ENCODE results near the gene FAM240A. TPM values are rescaled to one million over a fixed set of nuclear protein-coding genes. Genes with fewer than 3 reads are reported as not detected.

The FAM240A gene
- total RNA-seq, 1 donor from 2014 or later: not detected

DNA sequence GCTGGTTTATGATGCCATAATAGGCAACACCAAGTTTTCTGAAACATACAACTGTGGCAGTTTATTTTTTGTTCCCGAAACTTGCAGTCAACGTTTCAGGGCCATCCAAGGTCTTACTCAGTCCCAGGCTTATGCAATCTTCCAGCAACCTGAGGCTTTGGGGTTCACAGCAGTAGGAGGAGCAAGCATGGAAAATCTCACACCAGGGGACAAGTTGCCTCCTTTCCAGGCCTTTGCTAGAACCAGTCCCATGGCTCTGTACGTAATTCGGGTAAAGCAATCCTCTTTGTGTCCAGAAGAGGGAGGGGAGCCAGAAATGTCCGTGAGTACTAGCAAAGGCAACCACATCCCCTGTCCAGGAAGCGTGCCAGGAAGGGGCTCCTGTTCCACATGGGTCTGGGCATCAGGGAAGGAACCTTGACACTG, 4.7 kb upstream of the FAM240A start:
- H3K4me3 ChIP-seq: no peak overlapping the region
- no peaks in the 10 kb centered on the region for H3K9me3 ChIP-seq (ENCODE audit: low read depth)
- no peaks in the 10 kb centered on the region for H3K79me2 ChIP-seq (ENCODE audit: low read depth)
- H3K4me1 ChIP-seq: no peaks in the 10 kb centered on the region
- H3K9ac ChIP-seq: no peak overlapping the region
- H4K20me1 ChIP-seq (ENCODE audit: low read depth): no peaks in the 10 kb centered on the region
- no peak overlapping the region for H3K4me3 Mint-ChIP-seq
- no peaks in the 10 kb centered on the region for H3K27me3 ChIP-seq
- H3K27me3 Mint-ChIP-seq (ENCODE audit: insufficient read depth, low read depth): peaks cover 4% of the 10 kb centered on the region
- H2AFZ ChIP-seq (replicated peaks): peak overlapping the region; percentile 72
- H3K4me1 Mint-ChIP-seq: peaks cover 15% of the 10 kb centered on the region
- DNase-seq (ENCODE audit: low spot score): peak; percentile 64
- H3F3A ChIP-seq (ENCODE audit: low read depth): no peaks in the 10 kb centered on the region
- no peak overlapping the region for H3K4me2 ChIP-seq
- no peaks in the 10 kb centered on the region for H3K9me3 Mint-ChIP-seq
- H3K36me3 Mint-ChIP-seq: no peaks in the 10 kb centered on the region
- H3K36me3 ChIP-seq: no peaks in the 10 kb centered on the region
- TF ChIP-seq EZH2phosphoT487 (IDR thresholded peaks at IDR 0.05): no peak
- TF ChIP-seq, protein P1, sequence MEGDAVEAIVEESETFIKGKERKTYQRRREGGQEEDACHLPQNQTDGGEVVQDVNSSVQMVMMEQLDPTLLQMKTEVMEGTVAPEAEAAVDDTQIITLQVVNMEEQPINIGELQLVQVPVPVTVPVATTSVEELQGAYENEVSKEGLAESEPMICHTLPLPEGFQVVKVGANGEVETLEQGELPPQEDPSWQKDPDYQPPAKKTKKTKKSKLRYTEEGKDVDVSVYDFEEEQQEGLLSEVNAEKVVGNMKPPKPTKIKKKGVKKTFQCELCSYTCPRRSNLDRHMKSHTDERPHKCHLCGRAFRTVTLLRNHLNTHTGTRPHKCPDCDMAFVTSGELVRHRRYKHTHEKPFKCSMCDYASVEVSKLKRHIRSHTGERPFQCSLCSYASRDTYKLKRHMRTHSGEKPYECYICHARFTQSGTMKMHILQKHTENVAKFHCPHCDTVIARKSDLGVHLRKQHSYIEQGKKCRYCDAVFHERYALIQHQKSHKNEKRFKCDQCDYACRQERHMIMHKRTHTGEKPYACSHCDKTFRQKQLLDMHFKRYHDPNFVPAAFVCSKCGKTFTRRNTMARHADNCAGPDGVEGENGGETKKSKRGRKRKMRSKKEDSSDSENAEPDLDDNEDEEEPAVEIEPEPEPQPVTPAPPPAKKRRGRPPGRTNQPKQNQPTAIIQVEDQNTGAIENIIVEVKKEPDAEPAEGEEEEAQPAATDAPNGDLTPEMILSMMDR (IDR thresholded peaks at IDR 0.05): peak; percentile 45
- H3K27ac ChIP-seq: no peak overlapping the region
- no peak overlapping the region for H3K27ac Mint-ChIP-seq

- no peaks in the 10 kb centered on the region for H3K9me3 Mint-ChIP-seq
- no peak overlapping the region for H2AFZ ChIP-seq (replicated peaks)
- H3K36me3 ChIP-seq: no peaks in the 10 kb centered on the region
These were observed 3.1 kb upstream of the FAM240A start for GRCh38 chr3:46609212-46609721.

GRCh38 chr3:46609944-46610722, 2.2 kb upstream of the FAM240A start:
- DNase-seq (ENCODE audit: low spot score): no peak
- TF ChIP-seq EZH2phosphoT487 (IDR thresholded peaks at IDR 0.05) (no peak), EZH2 (IDR thresholded peaks at IDR 0.05) (no peak)
- TF ChIP-seq, protein P1 (IDR thresholded peaks at IDR 0.05): no peak
- Mint-ChIP-seq H3K27me3 (ENCODE audit: insufficient read depth, low read depth) (peaks cover 8% of the 10 kb centered on the region), H3K36me3 (no peaks in the 10 kb centered on the region), H3K27ac (peak overlapping the region; percentile 37), H3K4me3 (no peak overlapping the region), H3K4me1 (peaks cover 18% of the 10 kb centered on the region), H3K9me3 (no peaks in the 10 kb centered on the region)
- no peak overlapping the region for H3K27ac ChIP-seq
- no peaks in the 10 kb centered on the region for H4K20me1 ChIP-seq (ENCODE audit: low read depth)
- no peaks in the 10 kb centered on the region for H3K36me3 ChIP-seq
- no peak overlapping the region for H2AFZ ChIP-seq (replicated peaks)
- no peak overlapping the region for H3K9ac ChIP-seq
- H3K9me3 ChIP-seq (ENCODE audit: low read depth): no peaks in the 10 kb centered on the region
- no peak overlapping the region for H3K4me3 ChIP-seq
- H3F3A ChIP-seq (ENCODE audit: low read depth): no peaks in the 10 kb centered on the region
- no peaks in the 10 kb centered on the region for H3K4me1 ChIP-seq
- H3K27me3 ChIP-seq: no peaks in the 10 kb centered on the region
- no peaks in the 10 kb centered on the region for H3K79me2 ChIP-seq (ENCODE audit: low read depth)
- H3K4me2 ChIP-seq: no peak overlapping the region

More at GRCh38 chr3:46609212-46609721, 3.1 kb upstream of the FAM240A start:
- Histone ChIP-seq H4K20me1 (ENCODE audit: low read depth) (no peaks in the 10 kb centered on the region), H3K4me1 (no peaks in the 10 kb centered on the region), H3K4me3 (no peak overlapping the region), H3K9ac (no peak overlapping the region), H3K79me2 (ENCODE audit: low read depth) (no peaks in the 10 kb centered on the region), H3K4me2 (no peak overlapping the region), H3F3A (ENCODE audit: low read depth) (no peaks in the 10 kb centered on the region), H3K9me3 (ENCODE audit: low read depth) (no peaks in the 10 kb centered on the region), H3K27me3 (no peaks in the 10 kb centered on the region), H3K27ac (no peak overlapping the region)
- Mint-ChIP-seq H3K27me3 (ENCODE audit: insufficient read depth, low read depth) (peaks cover 8% of the 10 kb centered on the region), H3K36me3 (no peaks in the 10 kb centered on the region), H3K27ac (no peak overlapping the region), H3K4me1 (peaks cover 21% of the 10 kb centered on the region), H3K4me3 (peak overlapping the region; percentile 21)
- DNase-seq (ENCODE audit: low spot score): no peak
- TF ChIP-seq EZH2phosphoT487 (IDR thresholded peaks at IDR 0.05) (no peak), EZH2 (IDR thresholded peaks at IDR 0.05) (no peak)
- TF ChIP-seq, protein P1 (IDR thresholded peaks at IDR 0.05): no peak
